HG03442 (cell line): ENCODE results near the gene DLEC1.
A peak's percentile ranks its signal among the peaks of the same experiment; 100 is the strongest.

Source experiments
- ATAC-seq: cut with Tn5 transposase; IDR thresholded peaks from one replicate; pipeline ENCODE4 v1.9.1; 2021; ENCODE audit warnings: mild to moderate bottlenecking, moderate library complexity; ENCODE audit not compliant: unreplicated experiment

The DLEC1 gene

DNA sequence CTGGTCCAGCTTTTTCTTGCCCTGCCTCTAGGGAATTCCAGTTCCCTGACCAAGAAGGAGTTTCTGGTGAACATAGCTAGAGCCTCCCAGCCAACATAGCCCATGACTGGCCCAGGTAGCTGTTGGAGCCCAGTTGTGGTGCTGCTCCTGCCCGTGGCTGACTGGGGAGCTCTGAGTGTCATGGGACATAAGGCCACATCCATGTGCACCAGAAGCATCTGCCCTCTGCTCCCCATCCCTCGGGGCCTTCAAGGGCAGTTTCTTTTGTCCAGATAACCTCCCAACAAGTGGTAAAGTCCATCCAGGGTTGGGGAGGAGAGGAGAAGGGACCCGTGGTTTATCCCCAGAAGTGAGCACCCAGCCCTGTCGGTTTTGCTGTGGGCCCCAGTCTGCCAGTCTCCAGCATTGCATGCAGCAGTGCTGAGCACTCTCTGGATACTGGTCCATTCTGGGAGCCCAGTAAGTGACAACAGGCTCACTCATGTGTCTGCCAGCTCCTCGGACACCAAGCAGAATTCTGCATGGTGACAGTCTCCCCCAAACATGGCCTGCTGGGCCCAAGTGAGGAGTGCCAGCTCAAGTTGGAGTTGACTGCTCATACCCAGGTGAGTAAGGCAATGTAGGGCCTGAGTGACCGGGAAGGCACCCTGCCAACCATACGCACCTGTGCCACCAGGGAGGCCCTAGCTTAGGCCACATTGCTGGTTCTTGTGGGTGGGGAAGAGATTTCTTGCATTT lies 69.1 kb downstream of the DLEC1 start:
- ATAC-seq = no peak

DNA sequence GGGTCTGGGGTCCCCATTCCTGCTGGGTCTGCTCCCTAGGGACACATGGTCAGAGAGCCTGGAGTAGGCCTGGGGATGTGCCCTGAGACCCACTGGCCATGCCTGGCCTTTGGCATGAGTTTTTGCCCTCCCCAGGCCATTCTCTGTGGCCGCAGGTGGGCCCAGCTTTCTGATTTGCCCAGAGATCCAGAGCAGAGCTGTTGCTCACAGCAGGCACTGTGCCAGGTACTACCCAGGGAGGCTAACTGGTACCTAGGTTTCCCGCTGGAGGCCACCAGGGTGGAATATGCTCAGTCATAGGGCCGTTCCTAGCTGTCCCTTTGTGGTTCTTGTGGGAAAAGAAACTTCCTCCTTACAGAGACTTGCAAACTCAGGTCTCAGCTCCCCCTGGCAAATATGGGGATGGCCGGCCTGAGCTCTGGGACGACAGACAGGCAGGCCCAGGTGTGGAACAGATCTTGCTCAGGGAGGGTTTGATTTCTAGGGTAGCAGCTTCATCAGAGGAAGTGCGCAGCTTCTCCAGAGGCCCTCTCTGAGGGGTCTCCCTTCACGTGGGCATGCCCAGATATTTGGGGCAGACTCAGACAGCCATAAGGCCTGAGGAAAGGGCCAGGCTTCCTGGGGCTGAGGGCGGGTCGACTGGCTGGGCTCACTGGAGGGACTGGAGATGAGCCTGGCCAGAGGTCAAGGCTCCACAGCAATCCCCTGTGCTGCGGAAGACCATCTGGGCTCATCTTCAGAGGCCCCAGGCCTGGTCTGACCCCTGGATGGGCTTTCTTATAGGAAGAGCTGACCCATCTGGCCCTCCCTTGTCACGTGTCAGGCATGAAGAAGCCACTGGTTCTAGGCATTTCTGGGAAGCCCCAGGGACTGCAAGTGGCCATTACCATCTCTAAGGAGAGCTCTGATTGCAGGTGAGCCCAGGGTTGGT lies 69.9 kb downstream of the DLEC1 start:
- ATAC-seq = no peak

DNA sequence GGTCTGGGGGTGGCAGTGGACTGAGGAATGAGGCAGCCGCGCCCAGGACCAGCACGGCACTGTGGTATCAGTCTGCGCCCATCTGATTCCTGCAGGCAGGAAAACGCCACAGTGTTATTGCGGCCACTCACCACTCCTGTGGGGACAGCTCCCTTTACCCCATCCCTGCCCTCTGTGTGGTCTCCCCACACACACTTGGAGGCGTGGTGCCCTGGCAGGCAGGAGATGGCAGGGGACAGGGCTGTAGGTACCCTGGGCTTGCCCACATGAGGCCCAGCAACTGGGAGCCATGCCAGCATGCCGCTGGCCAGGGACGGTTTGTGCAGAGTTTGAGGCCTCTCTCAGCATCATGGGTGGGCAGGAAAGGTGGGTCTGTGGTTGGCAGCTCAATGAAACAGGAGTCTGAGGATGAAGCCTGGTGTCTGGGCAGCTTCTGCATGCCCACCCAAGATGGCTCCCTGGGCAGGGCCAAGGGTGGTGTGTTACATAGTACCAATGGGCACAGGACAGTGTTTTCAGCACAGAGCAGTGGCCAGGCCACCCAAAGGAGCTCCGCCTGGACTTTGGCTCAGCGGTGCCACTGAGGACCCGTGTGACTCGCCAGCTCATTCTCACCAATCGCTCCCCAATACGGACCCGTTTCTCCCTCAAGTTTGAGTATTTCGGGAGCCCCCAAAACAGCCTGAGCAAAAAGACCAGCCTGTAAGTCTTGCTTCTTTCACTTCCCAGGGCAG lies 70.7 kb downstream of the DLEC1 start:
- ATAC-seq = no peak

DNA sequence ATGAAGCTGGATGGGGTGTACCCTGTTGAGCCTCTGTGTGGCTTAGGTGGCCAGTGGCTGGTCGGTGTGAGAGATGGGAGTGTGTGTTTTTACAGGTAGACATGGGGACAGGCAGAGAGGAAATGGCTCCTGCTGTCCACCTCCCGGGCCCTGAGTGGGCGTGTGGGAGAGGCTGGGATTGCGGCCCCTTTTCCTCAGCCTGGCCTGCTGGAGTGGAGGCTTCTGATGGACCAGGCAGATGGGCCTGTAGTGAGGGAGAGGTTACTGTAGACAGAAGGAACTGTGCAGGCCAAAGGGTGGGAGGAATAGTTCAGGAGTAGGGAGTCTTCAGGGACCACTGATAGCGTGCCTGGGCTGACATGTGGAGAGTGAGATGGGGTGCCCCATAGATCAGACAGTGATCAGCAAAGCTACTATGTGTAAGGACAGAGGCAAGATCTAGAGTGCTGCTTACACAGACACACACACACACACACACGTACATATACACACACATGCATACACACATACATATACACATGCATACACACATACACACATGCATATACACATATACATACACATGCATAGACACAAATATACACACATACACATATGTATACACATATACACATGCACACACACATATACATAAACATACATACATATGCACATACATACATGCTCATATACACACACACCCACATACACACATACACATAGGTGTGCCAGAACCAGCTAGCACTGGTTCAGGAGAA lies 71.5 kb downstream of the DLEC1 start:
- ATAC-seq = no peak

DNA sequence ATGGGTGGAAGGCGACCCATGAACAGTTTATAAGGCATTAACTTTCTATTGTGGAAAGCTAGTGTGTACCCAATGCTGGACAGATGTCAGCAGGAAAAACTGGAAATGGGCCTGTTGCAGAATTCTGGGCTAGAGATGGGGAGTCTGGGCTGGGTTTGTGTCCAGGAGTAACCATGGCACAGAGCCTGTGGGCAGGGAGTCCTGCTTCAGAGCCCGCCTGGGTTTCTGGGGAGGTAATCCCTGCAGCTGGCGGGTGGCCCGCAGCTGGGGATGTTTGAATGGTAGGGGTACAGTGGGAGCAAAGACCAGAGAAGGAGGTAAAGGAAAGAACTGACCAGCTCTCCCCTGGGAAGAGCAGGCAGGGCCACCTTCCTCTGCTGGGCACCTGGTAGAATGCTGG lies 72.2 kb downstream of the DLEC1 start:
- no peak for ATAC-seq

DNA sequence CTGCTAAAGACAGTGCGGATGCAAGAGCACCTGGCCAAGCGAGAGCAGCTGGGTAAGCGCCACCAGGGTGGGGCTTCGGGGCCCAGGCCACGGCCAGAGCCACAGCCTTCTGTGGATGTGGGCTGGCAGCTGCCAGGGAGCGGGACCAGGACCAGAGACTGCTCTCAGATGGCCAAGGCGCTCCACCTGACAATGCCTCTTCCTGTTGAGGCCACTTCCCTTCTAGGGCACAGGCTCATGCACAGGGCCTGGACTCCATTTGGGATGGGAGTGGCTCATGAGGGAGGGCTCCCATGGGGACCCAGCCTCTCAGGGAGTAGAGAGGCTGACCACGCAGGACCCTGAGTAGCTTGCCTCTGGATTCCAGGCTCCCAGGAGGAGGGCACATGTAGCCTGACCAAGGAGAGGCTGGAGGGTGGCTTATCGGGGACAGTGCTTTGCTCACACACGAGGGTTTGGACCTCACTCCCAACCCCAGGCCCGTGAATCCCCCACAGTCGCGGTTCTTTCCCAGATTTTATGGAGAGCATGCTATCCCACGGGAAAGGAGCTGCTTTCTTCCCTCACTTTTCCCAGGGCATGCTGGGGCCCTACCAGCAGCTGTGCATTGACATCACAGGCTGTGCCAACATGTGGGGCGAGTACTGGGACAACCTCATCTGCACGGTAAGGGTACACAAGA lies 72.8 kb downstream of the DLEC1 start:
- no peak for ATAC-seq

DNA sequence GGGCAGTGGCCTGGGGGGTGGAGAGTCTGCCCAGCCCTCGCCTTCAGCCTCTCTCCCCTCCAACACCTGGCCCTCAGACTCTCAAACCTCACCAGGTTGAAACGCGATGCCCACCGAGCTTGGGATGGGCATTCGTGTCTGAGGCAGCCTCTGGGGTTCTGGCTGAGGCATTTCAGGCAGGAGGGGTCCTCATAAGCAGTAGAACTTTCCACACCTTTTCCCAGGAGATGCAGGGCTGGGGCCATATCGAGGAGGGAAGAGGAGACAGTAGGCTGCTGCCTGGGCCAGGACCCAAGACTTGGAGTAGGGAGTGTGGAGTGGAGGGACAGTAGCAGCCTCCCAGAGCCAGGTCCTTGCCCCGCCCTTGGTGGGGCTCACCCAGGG lies 73.4 kb downstream of the DLEC1 start:
- ATAC-seq = no peak

DNA sequence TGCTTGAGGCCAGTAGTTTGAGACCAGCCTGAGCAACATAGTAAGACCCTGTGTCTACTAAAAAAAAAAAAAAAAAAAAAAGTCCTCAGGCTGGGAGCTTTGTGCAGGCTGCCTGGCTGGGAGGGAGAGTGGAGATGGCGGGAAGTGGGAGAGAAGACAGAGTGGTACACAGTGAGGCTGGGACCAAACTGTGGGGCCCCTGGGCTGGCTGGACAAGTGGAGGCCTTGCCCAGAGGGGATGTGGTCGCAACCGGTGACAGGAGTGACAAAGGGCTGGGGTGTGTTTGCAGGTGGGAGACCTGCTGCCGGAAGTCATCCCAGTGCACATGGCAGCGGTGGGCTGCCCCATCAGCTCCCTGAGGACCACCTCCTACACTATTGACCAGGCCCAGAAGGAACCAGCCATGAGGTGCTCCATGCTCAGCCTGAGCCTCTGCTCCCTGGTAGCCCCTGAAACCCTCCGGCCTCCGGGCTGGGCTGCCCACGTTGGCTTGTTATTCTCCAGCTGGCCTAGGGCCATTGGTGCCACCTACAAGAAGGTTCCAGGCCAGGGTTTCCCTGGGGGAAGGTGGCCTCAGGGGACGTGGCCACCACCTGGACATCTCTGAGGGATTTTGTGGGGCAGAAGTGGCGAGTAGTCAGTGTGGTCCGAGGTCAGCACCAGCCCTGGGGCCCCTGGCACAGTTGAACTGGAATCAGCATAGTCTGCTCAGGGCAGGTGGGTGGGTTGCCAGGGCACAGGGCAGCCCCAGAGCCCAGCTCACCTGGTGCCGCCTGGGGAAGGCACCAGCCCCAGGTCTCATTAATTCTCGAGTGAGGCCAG lies 75.3 kb downstream of the DLEC1 start:
- ATAC-seq = no peak

DNA sequence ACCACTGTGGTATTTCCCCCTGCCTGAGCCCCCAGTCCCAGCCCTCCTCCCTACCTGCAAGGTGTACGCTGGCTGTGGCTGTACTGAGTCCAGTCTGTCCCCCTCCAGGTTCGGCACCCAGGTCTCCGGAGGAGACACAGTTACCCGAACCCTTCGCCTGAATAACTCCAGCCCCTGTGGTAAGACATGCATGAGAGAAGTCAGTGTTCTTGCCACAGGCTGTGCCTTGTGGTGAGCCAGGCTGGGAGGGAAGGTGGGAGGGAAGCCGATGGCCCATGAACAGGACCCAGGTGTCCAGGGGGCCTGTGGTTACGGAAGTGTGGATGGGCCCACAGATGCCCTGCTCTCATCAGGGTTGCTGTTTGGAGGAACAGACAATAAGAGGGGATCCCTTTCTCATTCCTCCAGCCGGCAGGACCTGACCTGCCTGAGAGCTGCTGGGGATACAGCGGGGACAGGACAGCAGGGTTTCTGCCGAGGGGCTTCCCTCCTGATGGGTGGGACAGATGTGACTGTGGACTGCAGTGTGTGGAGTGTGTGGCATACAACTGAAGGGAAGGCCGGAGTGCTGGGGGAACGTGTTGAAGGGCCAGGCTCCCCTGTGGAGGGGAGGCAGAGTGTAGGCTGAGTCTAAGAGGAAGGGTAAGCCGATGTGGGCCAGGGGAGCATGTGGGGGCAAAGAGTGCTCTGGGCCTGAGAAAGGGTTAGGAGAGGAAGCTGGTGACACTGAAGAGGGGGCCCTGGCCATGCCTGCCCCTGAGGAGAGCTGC lies 76.1 kb downstream of the DLEC1 start:
- no peak for ATAC-seq

DNA sequence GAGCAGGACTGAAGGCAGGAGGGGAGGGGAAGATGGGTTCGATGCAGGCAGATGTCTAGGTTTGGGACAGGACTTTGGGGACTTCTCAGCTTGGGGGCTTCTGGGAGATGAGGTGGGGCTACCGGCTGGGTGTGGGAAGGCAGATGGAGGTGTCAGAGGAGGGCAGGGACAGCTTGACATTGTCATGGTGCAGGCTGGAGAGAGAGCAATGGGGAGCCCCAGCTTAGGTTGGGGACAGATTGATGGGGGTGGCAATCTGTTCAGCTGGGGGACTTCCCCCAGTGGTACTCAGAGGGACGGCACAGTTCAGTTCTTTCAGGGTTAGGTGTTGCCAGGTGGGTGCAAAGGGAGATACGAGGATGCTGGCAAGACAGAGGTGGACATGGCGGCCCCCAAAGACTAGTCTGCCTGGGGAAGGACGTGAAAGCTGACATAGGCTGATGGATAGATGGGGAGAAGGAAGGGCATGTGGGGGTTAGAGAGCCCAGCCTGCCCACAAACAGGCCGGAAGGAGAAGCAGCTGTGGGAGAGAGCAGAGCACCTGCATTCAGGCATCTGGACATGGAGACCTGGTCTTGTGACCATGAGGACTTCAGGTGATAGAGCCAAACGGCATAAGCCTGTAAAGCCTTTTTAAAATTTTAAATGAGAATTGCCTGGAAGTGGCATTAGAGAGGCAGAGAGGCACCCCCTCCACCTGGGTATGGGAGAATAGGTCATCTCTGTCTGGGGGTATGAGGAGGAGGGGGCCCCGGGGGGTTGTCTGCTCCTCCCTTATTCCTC lies 76.8 kb downstream of the DLEC1 start:
- no peak for ATAC-seq

DNA sequence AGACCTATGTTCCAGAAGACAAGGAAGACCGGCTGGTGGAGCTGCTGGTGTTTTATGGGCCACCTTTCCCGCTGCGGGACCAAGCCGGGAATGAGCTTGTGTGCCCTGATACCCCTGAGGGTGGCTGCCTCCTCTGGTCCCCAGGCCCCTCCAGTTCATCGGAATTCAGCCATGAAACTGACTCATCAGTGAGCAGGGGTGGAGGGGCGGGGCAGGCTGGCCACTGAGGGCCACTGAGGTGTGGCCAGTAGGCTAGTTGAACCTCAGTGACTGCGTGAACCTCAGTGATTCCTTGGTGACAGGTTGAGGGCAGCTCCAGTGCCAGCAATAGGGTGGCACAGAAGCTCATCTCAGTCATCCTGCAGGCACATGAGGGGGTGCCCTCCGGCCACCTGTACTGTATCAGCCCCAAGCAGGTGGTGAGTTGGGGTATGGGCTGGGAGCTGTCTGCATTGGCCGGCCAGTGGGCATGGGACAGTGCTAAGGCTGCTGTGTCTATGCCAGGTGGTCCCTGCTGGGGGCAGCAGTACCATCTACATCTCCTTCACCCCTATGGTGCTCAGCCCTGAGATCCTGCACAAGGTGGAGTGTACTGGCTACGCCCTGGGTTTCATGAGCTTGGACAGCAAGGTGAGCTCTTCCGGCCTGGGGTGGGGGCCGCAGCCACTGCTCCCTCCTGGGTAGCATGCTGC lies 77.6 kb downstream of the DLEC1 start:
- ATAC-seq = no peak

DNA sequence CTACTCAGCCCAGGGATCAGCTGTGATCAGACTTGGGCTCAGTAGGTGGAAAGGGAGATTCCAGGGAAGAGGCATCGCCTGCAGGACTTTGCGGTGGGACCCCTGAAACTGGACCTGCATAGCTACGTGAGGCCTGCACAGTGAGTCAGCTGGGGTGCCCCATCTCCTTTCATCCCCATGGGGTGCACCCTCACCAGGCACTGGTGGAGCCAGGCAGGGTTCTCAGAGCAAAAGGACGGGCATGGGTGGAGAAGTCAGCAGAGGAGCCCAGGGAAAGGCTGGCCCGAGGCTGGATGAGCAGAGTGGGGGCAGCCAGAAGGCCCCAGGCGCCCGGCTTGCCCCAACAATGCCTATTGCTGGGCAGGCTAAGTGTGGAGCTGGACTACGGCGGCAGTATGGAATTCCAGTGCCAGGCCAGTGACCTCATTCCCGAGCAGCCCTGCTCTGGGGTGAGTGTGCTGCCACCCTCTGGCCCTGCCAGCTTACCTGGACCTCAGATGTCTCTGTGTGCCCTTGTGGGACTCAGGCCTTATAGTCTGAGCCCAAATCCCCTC lies 78.2 kb downstream of the DLEC1 start:
- ATAC-seq = no peak

DNA sequence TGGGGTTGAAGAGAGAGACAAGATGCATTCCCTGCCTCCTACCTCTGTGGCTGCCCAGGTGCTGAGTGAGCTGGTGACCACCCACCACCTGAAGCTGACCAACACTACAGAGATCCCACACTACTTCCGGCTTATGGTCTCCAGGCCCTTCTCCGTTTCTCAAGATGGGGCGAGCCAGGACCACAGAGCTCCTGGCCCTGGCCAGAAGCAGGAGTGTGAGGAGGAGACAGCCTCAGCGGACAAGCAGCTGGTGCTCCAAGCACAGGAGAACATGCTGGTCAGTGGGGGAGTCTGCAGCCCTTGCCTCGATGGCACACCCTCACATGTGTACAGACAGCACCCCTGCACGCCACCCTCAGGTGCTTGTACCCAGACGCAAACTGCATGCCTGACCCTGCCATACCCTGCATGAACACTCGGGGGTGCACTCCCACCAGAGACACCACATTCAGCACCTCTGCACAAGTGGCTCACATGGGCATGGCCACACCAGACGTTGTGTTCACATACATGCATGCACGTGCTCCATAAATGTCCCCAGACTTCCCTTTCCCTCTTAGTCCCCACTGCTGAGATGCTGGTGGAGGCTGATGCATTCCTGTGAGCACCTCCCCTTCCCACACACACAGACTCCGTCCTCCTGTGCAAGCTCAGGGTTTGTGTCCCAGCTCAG lies 78.9 kb downstream of the DLEC1 start:
- peak; percentile 73 for ATAC-seq

DNA sequence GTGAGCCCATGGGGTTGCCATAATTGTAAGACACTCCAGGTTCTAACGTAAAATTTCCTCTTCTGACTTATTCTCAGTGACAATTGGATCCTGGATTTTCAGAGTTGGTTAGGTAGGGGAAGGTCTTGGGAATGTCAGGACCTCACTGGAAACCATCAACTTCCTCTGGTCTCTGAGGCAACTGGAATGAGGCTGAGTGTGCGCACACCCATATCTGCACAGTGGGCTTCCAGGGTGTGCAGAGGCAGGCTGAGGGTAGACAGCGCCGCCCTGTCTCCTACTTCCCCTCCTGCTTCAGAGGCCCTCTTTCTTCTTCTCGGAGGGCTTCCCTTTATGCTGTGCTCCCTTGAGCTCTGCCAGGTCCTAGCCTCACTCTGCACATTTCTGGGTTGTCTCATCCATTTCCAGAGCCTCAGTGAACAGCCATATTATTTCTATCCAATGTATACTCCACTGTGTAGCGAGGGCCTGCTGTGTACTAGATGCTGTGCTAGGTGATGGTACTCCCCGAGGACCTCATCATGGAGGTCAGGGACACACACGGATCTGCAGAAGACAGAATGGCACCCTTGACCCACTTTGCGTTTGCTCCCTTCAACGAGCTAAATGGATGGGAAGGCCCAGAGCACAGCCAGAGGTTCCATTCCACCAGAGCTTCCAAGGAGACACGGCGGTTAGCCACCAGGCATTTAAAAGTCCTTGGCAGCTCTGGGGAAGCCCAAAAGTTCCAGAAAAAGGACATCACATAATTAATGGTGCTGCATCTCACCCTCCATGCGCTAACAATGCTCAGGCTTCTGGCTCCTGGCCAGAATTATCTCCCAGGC lies 79.6 kb downstream of the DLEC1 start:
- no peak for ATAC-seq

DNA sequence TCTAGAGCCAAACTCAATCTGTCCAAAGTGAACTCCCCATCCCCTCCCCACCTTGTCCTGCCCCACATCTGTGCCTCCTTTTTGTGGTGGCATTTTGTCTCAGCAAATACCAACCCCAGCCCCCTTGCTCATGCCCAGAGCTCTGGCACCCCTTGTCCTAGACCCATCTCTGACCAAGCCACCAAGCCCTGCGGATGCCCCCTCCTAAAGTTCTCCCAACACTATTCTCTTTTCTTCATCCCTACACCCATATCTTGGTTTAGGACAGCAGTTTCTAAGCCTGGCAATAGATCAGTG lies 80.2 kb downstream of the DLEC1 start:
- no peak for ATAC-seq
